ENCODE results near the gene CAMKMT.
A peak's percentile ranks its signal among the peaks of the same experiment; 100 is the strongest.

Gene CAMKMT

DNA sequence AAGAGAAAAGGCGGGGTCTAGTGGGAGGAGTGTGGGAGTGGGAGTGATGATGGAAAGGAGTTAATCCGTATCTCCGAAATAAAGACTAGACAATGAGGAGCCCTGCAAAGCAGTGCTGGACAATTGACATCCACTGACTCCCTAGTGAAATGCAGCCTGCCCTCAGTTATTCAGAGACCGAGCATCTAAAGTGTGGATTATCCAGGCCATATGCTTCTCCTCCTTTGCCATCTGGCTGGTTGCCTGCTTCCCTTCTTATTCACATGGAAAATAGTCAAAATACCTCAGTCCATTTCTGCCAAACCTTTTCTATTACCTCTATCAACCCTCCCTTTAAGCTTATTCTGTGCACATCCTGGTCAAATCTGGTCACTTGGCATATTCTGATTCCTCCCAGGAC is 291.0 kb downstream of the CAMKMT start:
- TF ChIP-seq, protein P1, sequence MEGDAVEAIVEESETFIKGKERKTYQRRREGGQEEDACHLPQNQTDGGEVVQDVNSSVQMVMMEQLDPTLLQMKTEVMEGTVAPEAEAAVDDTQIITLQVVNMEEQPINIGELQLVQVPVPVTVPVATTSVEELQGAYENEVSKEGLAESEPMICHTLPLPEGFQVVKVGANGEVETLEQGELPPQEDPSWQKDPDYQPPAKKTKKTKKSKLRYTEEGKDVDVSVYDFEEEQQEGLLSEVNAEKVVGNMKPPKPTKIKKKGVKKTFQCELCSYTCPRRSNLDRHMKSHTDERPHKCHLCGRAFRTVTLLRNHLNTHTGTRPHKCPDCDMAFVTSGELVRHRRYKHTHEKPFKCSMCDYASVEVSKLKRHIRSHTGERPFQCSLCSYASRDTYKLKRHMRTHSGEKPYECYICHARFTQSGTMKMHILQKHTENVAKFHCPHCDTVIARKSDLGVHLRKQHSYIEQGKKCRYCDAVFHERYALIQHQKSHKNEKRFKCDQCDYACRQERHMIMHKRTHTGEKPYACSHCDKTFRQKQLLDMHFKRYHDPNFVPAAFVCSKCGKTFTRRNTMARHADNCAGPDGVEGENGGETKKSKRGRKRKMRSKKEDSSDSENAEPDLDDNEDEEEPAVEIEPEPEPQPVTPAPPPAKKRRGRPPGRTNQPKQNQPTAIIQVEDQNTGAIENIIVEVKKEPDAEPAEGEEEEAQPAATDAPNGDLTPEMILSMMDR (IDR thresholded peaks at IDR 0.05; ENCODE audit: control insufficient read depth, insufficient read depth, low read depth, low read length, missing control alignments), result no peak
- DNase-seq (ENCODE audit: low read depth), result no peak
- no peak overlapping the region for H3K4me3 ChIP-seq (ENCODE audit: control insufficient read depth, low read depth, low read length)

DNA sequence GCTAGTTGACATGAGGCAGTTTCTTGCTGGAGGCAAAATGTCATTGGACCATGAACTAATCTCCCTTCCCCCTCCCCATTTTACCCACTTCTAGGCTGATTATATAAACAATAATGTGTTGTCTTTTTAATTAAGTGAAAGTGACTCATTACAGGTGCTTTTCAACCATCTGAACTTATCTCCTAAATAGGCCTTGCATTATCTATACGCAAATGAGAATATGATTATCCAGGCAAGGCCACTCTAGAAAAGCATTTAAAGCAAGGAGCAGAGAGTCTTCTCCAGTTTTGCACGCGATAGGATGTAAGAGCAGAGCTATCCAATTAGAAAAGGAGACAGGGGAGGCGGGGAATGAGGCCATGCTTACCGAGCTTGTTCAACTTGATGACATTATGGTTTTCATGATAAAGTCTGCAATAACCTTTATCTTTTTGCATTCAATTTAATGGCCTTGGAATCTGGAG is 293.7 kb downstream of the CAMKMT start:
- DNase-seq (ENCODE audit: low read depth), result no peak
- TF ChIP-seq, protein P1 (IDR thresholded peaks at IDR 0.05; ENCODE audit: control insufficient read depth, insufficient read depth, low read depth, low read length, missing control alignments), result no peak
- H3K4me3 ChIP-seq (ENCODE audit: control insufficient read depth, low read depth, low read length), result no peak overlapping the region

DNA sequence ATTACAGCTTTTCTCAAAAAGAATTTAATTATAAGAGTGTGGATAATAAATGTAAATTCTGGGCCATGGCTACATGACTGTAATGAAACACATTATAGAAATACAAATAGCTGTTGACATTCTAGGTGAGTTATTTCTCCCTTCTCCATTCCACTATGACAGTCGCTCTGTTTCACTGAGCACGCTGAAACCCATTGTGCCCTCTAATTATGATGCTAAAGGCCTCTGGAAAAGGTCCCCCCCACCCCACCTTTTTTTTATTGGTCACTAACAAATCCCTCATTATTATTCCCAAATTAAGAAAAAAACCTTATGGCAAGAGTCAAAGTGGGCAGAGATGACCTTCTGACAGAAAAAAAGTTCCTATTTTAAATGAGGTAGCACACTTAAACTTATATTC is 294.7 kb downstream of the CAMKMT start:
- H3K4me3 ChIP-seq (ENCODE audit: control insufficient read depth, low read depth, low read length), result no peak overlapping the region
- TF ChIP-seq, protein P1 (IDR thresholded peaks at IDR 0.05; ENCODE audit: control insufficient read depth, insufficient read depth, low read depth, low read length, missing control alignments), result no peak
- no peak for DNase-seq (ENCODE audit: low read depth)

DNA sequence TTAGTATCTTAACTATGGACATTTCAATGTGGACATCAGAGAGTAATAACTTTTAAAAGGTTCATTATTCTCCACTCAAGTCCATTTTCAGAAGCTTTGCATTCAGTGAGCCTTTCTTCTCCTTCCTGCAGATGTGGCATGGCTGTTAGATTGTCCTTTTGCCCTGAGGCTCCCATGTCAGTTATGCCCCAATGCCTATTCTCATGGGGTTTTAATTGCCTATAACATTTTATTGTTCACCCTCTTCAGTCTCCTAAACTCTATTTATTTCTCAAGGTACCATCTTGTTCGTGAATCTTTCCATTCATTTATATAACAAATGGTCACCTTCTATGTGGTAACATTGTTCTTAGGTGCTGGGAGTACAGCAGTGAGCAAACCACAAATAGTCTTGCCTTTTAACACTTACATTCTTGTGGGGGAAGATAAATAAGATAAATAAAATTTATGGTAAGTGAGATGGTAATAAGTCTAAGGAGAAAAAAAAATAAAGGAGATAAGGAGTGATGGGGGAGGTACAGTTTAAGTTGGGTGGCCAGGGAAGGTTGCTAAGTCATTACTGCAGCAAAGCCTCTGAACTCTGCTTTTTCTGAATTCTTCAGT is 301.8 kb downstream of the CAMKMT start:
- no peak for DNase-seq (ENCODE audit: low read depth)
- TF ChIP-seq, protein P1 (IDR thresholded peaks at IDR 0.05; ENCODE audit: control insufficient read depth, insufficient read depth, low read depth, low read length, missing control alignments), result no peak
- no peak overlapping the region for H3K4me3 ChIP-seq (ENCODE audit: control insufficient read depth, low read depth, low read length)

DNA sequence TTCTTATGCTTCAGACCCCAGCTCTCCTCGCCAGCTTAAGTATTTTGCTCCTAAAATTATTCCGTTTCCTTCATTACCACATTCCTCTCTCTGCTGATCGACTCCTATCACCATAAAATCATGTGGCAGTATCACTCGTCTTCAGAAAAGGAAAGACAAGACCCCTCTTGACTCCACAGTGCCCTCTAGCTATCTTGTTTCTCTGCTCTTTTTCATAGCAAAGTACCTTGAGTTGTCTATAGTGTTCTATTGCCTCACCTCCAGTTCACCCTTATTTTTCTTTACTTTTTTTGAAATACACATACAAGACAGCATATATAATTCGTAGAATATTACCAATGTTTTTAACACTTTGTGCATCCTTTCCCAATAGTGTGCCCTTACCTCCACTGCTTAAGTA is 306.6 kb downstream of the CAMKMT start:
- no peak for DNase-seq (ENCODE audit: low read depth)
- no peak overlapping the region for H3K4me3 ChIP-seq (ENCODE audit: control insufficient read depth, low read depth, low read length)
- TF ChIP-seq, protein P1 (IDR thresholded peaks at IDR 0.05; ENCODE audit: control insufficient read depth, insufficient read depth, low read depth, low read length, missing control alignments), result peak; percentile 22

DNA sequence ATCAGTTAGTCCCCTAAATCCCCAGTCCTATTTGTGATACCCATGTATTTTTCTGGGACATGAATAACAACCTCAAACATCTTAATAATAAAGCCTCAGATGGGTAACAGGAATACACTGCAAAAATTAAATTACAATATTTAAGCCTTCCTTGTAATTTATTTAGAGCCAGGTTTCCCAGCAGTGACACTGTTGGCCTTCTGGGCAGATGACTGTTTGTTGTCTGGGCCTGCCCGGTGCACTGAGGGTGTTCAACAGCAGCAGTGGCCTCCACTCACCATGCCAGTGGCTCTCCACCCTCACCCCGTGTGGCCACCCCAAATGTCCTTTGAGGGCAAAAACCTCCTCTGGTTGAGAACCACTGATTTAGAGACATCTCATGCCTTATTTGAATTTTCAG is 309.5 kb downstream of the CAMKMT start:
- no peak for DNase-seq (ENCODE audit: low read depth)
- no peak overlapping the region for H3K4me3 ChIP-seq (ENCODE audit: control insufficient read depth, low read depth, low read length)
- TF ChIP-seq, protein P1 (IDR thresholded peaks at IDR 0.05; ENCODE audit: control insufficient read depth, insufficient read depth, low read depth, low read length, missing control alignments), result no peak
